Testis (tissue), 2 donors: ENCODE data around the gene CXorf51A.
"Not testable (repeated sequence)": the region's sequence is repeated elsewhere in the genome, so short reads cannot be mapped to it uniquely, and the experiment has no call there.

ENCODE experiments used
- POLR2A ChIP-seq: fragments of 450-650 bp; IDR thresholded peaks from one replicate; pipeline ENCODE4 v1.6.1; 2017; ENCODE audit warnings: antibody characterized with exemption, mild to moderate bottlenecking, moderate library complexity
- TF ChIP-seq, protein P1 (sequence below), 3 experiments: fragments of 450-650 bp in 2 of 3; fragments of 200-600 bp in 1 of 3; sonication (generic) in 1 of 3; IDR thresholded peaks; one replicate each; pipeline ENCODE4 v1.5.1; 2016 to 2019; ENCODE audit warnings: antibody characterized with exemption in 3 of 3, mild to moderate bottlenecking in 2 of 3, moderate library complexity in 1 of 3

GRCh38 chrX:146814644-146815043, at the start of gene CXorf51A:
- TF ChIP-seq, protein P1, sequence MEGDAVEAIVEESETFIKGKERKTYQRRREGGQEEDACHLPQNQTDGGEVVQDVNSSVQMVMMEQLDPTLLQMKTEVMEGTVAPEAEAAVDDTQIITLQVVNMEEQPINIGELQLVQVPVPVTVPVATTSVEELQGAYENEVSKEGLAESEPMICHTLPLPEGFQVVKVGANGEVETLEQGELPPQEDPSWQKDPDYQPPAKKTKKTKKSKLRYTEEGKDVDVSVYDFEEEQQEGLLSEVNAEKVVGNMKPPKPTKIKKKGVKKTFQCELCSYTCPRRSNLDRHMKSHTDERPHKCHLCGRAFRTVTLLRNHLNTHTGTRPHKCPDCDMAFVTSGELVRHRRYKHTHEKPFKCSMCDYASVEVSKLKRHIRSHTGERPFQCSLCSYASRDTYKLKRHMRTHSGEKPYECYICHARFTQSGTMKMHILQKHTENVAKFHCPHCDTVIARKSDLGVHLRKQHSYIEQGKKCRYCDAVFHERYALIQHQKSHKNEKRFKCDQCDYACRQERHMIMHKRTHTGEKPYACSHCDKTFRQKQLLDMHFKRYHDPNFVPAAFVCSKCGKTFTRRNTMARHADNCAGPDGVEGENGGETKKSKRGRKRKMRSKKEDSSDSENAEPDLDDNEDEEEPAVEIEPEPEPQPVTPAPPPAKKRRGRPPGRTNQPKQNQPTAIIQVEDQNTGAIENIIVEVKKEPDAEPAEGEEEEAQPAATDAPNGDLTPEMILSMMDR (IDR thresholded peaks at IDR 0.05): not testable (repeated sequence)
- TF ChIP-seq POLR2A: not testable (repeated sequence)
